Cerebellar nuclear complex (tissue), 1 donor: ENCODE data around the gene TEAD3.
A peak's percentile ranks its signal among the peaks of the same experiment; 100 is the strongest.

Source experiments
- DNase-seq, 2 experiments: peaks; one replicate each; lab custom pipeline; 2025; lab: John Stamatoyannopoulos, UW

The TEAD3 gene

GRCh38 chr6:35475573-35475972 lies 21.3 kb downstream of the TEAD3 start:
- DNase-seq, result no peak

- DNase-seq, result no peak
These were observed 21.8 kb downstream of the TEAD3 start for GRCh38 chr6:35474942-35475570.

GRCh38 chr6:35474131-35474941 lies 22.5 kb downstream of the TEAD3 start:
- no peak for DNase-seq

GRCh38 chr6:35473850-35474130 lies 23.1 kb downstream of the TEAD3 start:
- no peak for DNase-seq

- no peak for DNase-seq
These were observed 23.6 kb downstream of the TEAD3 start for GRCh38 chr6:35473075-35473849.

GRCh38 chr6:35471836-35472345 lies 25.0 kb downstream of the TEAD3 start:
- DNase-seq, result no peak

GRCh38 chr6:35470663-35471120 lies 26.2 kb downstream of the TEAD3 start:
- no peak for DNase-seq

- no peak for DNase-seq
These were observed 26.9 kb downstream of the TEAD3 start for GRCh38 chr6:35469751-35470662.

GRCh38 chr6:35468980-35469750 lies 27.7 kb downstream of the TEAD3 start:
- DNase-seq, result no peak

- DNase-seq, result peak; percentile 49 to 87
These were observed 28.5 kb downstream of the TEAD3 start, which contains the start of gene RPL10A for GRCh38 chr6:35468181-35468979. TSS of gene RPL10A (plus strand) at chr6:35468401. CDS start at chr6:35468435, 34 bp downstream.

- DNase-seq, result no peak
These were observed 31.2 kb downstream of the TEAD3 start for GRCh38 chr6:35465646-35466045.

GRCh38 chr6:35463292-35463691 lies 33.6 kb downstream of the TEAD3 start:
- no peak for DNase-seq

- no peak for DNase-seq
These were observed 35.6 kb downstream of the TEAD3 start for GRCh38 chr6:35461270-35461669.

GRCh38 chr6:35457907-35458306 lies 39.0 kb downstream of the TEAD3 start:
- DNase-seq, result no peak

GRCh38 chr6:35454391-35455110 lies 42.3 kb downstream of the TEAD3 start:
- no peak for DNase-seq

GRCh38 chr6:35453236-35453635 lies 43.6 kb downstream of the TEAD3 start:
- DNase-seq, result no peak

GRCh38 chr6:35452183-35453090 lies 44.4 kb downstream of the TEAD3 start, which contains the start of gene FANCE:
TSS of gene FANCE (plus strand) at chr6:35452338. CDS start at chr6:35452546, 208 bp downstream.
- DNase-seq, result peak; percentile 50 to 62
